GM12864 (cell line): Measurements from ENCODE around the gene CDC42BPG.

Source experiments
- DNase-seq: peaks from one replicate; pipeline ENCODE4 v3.0.0-alpha.2; 2011; ENCODE audit warnings: low read depth
- H3K4me3 ChIP-seq: 2 replicates; pipeline ENCODE4 v1.5.1; 2011; ENCODE audit warnings: mild to moderate bottlenecking, low read depth, low read length, control low read depth
- CTCF ChIP-seq: IDR thresholded peaks from 2 replicates; pipeline ENCODE4 v1.5.1; 2011; ENCODE audit warnings: low read depth, mild to moderate bottlenecking, moderate library complexity, low read length, control low read depth, inconsistent platforms; ENCODE audit errors: missing control alignments

Gene CDC42BPG

DNA sequence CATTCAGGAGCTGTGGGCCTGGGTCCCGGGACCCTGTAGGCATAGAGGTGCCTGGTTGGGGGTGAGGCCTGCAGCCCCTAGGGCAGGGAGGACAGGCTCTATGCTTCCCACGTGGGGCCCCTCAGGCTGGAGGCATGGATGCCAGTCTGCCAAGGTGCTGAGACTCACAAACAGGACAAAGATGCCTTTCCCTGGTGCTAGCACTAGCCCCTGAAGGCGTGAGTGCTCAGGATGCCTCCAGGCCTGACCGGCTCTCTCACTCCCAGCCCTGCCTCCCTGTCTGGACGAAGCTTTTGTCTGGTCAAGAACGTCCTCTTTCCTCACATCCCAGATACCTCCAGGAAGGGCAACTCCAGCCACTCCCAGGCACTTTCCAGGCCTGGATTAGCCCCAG lies 2.1 kb downstream of the CDC42BPG start:
- TF ChIP-seq CTCF = no peak
- DNase-seq = no peak
- no peak overlapping the region for H3K4me3 ChIP-seq

- no peak overlapping the region for H3K4me3 ChIP-seq
- no peak for TF ChIP-seq CTCF
- no peak for DNase-seq
These were observed 2.7 kb downstream of the CDC42BPG start for GRCh38 chr11:64841592-64842365.

DNA sequence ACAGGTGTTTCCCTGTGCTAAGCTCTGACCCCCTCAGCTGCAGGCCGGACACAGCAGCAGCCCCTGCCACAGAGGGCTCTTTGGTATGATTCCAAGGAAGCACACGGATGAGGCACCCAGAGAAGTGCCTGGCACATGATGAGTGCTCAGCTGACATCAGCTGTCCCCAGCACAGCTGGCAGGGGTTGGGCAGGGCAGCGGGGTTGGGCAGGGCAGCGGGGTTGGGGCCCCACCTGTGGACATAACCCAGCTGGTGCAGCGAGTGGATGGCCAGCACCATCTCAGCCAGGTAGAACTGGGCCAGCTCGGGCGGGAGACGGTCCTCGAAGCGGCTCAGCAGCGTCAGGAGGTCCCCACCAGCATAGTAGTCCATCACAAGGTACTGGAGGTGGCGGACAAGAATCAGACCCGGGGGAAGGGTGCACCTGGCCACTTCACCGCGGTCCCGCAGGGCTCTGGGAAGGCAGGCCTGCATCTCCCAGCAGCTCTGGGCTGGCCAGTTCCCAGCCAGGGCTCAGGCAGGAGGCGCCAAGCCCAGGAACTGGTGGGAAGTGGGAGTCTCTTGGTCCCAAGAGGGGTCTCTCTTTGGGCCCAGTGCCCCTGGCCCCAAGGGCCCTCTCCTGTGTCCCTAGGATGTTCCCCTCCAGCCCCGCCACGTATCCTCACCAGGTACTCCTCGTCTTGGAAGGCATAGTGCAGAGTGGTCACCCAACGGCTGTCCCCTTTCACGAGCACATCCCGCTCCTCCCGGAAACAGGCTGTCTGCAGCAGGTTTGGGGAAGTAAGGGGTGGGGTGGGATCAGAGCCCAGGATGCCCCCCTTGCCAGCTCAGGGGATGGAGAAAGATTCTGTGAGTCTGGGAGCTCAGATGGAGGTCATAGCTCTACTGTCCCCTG lies 4.3 kb downstream of the CDC42BPG start:
- DNase-seq = no peak
- TF ChIP-seq CTCF = no peak
- no peak overlapping the region for H3K4me3 ChIP-seq

GRCh38 chr11:64839335-64839734 lies 5.1 kb downstream of the CDC42BPG start:
- H3K4me3 ChIP-seq = no peak overlapping the region
- no peak for TF ChIP-seq CTCF
- no peak for DNase-seq

- H3K4me3 ChIP-seq = no peak overlapping the region
- DNase-seq = no peak
- no peak for TF ChIP-seq CTCF
These were observed 5.7 kb downstream of the CDC42BPG start for GRCh38 chr11:64838600-64839334.

DNA sequence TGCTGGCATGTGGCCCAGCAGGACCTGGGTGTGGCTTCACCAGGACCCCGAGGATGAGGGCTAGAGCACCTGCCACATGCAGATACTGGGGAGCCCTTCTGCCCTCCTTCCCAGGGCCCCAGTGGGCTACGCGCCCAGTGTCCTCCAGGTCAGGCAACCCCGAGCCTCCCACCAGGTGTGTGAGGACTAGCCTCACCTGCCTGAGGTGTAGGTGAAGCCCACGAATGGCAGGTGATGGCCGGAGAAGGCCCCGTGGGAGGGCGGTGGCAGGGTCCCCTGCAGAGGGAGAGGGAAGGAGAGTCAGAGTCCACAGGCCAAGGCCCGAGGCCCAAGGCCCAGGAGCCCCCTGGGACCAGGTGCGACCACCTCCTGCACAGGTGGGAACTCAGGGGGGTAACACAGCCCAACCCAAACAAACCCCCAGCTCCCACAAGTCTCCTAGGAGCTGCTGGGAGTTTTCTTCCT lies 6.5 kb downstream of the CDC42BPG start:
- DNase-seq = no peak
- no peak overlapping the region for H3K4me3 ChIP-seq
- no peak for TF ChIP-seq CTCF
